ENCODE measurements around the gene CTNNBL1. TPM values are rescaled to one million over a fixed set of nuclear protein-coding genes. Genes with fewer than 3 reads are reported as not detected.

The CTNNBL1 gene
- 21.9 and 23.5 TPM in 2 replicates for total RNA-seq

GRCh38 chr20:37693635-37694626 is at the start of gene CTNNBL1:
Gene CTNNBL1, plus strand, starts transcription at chr20:37694030. Its CDS starts 93 bp downstream, at chr20:37694123.

GRCh38 chr20:37902504-37903313 is 208.9 kb downstream of the CTNNBL1 start, which contains the start of gene VSTM2L:
Gene VSTM2L, plus strand, starts transcription at chr20:37903127. Its CDS starts 224 bp downstream, at chr20:37903351.

Other genes with a start within 250 kb of the CTNNBL1 start
- 1.8 and 2.4 TPM in 2 replicates for gene NNAT, start 172.8 kb upstream of the CTNNBL1 start, total RNA-seq
- gene BLCAP, start 166.2 kb upstream of the CTNNBL1 start, total RNA-seq: 65.6 and 68.4 TPM in 2 replicates
- gene VSTM2L, start 209.1 kb downstream of the CTNNBL1 start, total RNA-seq: 2.6 and 5.6 TPM in 2 replicates

Measured in hair follicle dermal papilla cell (primary cell).